HG03064 (cell line): Measurements from ENCODE around the gene FFAR4.

Source experiments
- ATAC-seq: cut with Tn5 transposase; IDR thresholded peaks from one replicate; pipeline ENCODE4 v1.9.1; 2021; ENCODE audit warnings: low read depth; ENCODE audit not compliant: unreplicated experiment

The FFAR4 gene

DNA sequence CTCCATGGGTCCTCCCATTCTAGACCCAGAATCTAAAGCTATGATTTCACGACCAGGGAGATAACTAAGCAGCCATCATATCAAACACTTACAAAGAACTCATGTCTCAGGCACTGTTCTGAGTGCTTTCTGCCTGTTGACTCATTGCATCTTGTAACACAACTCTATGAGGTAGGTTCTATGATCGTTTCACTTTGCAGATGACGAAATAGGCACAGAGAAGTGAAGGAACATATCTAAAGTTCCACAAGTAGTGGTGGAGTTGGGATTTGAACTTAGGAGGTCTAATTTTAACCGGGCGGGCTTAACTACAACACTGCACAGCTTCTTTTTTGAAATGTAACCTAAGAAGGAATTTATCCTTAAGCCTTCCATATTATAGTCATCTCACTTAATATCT, 31.7 kb downstream of the FFAR4 start:
- ATAC-seq = no peak

DNA sequence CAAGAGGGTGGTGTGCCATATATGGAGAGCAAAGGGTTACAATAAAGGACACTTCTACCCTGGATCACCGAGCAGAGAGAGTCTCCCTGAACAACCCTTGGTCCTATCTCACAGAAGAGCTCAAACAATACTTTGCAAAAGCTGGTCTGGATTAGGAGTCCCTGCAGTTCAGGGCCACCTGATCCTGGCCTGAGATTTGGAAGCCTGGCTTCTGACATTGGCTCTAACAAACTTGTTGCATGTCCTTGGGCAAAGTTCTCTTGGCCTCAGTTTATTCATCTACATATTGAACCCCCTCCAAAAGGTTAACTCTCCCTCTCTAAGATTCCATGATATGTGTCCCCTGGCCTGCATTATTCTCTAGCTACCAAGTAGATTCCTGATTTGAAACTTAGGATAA, 32.9 kb downstream of the FFAR4 start:
- ATAC-seq = no peak

DNA sequence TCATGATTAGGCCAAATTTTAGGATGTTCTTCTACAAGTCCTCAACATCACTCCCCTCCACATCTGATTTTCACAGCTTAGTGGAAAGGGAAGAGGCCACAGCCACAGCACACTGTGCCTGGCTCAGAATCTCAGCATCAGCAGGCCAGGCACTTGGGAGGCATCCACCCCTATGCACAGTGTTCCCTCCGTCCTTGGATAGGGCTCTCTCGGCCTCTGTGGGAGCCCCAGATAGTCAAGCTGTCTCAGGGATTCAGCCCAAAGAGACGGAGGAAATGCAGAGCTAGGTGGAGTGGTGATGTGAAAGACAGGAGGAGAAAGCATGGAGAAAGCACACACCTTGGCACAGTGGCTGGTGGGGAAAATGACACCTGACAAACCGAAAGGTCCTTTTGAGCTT, 33.3 kb downstream of the FFAR4 start:
- ATAC-seq = no peak

DNA sequence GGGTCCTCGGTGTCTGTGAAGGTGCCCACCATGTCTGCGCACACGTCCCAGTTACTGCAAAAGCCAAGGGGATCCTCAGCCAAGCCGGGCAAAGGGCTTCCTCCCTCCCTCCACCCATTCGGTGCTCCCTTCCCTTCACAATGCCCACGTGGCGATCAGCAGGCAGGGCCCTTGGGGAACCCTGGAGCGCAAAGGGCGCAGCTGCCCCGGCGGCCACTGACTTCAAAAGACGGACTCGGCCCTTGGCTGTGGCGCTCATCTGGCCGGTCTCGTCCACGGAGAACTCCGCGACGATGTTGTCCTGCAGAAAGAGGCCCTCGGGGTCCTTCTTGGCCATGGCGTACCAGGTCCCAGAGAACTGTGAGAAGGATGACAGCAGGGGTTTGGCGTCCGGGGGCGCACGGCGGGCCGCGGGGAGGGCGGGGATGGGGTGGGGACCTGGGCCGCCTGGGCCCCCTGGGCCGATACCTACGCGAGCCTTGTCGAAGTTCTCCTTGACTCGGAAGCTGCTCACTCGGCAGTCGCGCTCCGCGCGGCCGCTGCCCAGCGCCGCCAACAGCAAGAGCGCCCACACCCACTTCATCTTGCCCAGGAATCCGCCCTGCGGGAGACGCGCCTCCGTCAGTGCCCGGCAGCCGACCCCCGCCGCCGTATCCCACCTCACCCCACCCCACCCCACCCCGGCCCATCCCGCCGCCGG, 34.1 kb downstream of the FFAR4 start:
- no peak for ATAC-seq

GRCh38 chr10:93601146-93601773, 34.8 kb downstream of the FFAR4 start, which contains the start of gene RBP4:
Gene RBP4 (minus strand): TSS chr10:93601235. CDS start chr10:93601028, 207 bp downstream.
- no peak for ATAC-seq

- no peak for ATAC-seq
Measured at GRCh38 chr10:93601774-93602162, 35.3 kb downstream of the FFAR4 start.

GRCh38 chr10:93603023-93603422, 36.6 kb downstream of the FFAR4 start:
- no peak for ATAC-seq

DNA sequence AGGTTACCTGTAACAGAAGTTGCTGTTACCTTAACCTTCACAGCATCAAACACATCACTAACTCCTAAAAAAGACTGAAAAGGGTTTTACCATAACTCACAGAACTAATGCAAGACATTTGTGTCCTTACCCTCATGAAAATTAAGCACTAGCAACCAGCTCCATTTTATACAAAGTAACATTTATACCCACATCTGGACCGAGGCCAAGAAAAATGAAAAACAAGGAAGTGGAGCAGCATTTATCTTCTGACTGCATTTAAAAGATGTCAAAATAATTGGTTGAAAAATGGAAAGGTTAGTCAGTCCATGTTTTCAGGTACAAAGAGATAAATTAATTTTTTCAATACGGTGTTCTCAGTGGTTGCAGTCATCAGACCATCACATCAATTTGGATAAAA, 37.7 kb downstream of the FFAR4 start:
- no peak for ATAC-seq

GRCh38 chr10:93608421-93608820, 42.0 kb downstream of the FFAR4 start:
- no peak for ATAC-seq

- no peak for ATAC-seq
Measured at GRCh38 chr10:93612311-93612710, 45.8 kb downstream of the FFAR4 start, which contains the start of gene PDE6C. Gene PDE6C (plus strand): TSS chr10:93612537. CDS start chr10:93612726, 189 bp downstream.

- no peak for ATAC-seq
Measured at GRCh38 chr10:93613126-93613525, 46.7 kb downstream of the FFAR4 start.

DNA sequence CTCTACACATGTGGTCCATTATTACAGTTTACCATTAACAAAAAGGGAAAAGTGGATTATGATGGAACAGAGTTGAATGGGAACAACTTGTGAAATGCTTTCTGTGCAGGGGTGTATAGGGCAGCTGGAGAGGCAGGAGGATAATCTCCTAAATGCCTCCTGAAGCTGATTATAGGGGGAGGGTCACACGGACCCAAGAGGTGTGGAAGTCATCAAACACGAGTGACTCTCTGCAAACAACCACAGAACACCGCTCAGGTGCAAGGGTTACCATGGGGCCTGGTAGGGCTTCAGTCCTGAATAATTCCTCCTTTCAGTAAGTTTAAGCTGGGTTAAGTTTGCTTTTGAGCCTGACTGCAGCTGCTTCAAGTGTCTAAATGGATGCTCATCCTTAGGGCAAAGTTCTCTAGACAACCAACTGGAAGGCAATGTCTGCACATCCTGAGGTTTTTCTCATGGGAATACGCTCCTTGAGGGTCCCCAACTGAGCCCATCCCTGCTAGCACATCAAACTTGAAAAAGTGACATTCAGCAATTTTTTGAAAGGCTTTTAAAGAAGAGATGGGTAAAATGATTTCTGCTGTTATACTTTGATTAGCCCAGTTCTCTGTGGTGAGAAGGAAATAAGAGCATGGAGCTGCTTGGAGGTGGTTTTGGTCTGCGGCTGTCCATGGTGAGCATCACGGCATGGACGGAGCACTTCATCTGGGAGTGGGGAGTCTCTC, 47.8 kb downstream of the FFAR4 start:
- ATAC-seq = no peak

DNA sequence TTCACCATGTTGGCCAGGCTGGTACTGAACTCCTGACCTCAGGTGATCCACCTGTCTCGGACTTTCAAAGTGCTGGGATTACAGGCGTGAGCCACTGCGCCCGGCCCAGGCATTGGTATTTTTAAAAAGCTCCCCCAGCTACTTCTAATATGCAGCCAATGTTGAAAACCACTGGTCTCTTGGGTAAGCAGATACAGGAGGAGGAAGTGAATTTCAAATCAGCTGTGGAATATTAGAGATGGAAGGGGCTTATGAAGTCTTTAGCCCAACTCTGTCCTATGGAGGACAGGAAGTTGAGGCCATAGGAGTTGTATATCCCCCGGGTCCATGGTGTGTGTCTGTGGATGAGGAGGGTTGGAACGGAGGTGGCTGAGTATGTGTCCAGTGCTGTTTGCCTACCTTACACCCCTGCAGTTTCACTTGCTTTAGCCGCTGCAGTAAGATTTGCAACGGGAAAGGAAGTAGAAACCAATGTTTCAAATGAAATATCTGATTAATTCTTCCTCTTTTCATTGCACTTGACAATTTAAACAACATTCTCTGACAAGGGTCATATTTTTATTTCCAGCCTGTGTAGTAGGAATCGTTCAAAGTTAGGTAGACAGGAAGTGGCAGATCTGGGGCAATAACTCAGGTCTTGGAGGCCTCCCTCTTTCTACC, 49.2 kb downstream of the FFAR4 start:
- ATAC-seq = no peak

DNA sequence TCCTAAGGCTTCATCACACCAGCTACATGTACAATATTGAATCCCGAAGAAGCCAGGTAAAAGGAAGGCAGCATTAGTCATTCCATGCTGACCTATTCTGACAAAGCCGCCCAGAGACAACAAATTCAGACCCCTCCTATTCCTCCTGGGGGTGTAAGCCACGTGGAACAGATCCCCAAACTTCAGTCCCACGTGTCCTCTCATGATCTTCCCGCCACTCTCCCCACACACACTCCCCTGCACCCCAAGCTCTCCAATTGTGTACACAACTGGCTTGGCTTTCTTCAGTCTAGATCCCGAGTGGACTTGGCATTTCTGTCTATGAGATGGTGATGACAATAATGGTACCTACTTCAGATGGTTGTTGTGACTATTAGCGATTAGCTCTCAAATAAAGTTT, 54.5 kb downstream of the FFAR4 start:
- ATAC-seq = no peak

- no peak for ATAC-seq
Measured at GRCh38 chr10:93622942-93623341, 56.5 kb downstream of the FFAR4 start.

GRCh38 chr10:93628858-93629257, 62.4 kb downstream of the FFAR4 start:
- ATAC-seq = no peak

GRCh38 chr10:93629647-93630305, 63.3 kb downstream of the FFAR4 start:
- ATAC-seq = no peak

DNA sequence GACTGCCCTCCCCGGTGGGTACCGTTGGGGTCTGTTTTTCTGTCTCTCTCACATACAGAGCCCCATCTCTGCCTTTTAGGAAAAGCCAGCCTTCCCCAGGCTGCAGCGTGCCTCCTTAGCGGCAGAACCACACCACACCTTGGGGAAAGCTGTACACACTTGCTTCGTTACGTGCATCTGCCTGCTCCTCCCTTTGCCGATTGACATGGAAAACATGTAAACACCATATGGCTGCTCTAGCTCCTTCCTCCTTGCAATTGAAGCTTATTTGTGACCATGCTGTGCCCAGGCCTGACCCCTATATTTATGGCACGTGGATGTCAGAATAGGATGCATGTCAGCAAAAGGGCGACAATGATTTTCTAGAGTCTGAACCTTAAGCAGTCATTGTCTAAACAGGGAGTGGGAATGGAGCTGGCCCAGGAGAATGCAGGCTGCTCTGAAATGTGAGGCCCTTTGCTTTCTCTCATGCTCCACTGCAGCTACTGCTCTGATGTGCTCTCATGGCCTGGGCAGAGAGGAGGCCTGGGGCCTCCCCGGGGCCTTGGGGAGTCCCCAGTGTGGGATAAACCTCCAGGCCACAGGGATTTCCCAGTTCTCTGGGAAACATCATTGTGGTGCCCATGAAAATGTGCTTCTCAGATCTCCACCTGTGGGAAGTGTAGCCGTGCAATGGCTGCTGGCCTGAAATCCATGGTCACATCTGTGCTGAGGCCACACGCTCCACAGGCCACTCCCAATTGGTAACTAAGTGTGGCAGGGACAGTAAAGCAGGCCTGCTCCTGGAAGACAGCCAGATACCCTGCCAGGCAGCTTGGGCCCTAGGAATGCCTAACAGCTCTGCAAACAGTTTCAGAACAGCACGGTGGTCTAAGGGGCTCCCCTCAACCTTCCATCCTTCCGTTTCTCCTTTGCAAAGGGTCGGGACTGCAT, 64.4 kb downstream of the FFAR4 start:
- ATAC-seq = no peak
